Activated CD4-positive, alpha-beta memory T cell treated with anti-CD3 and anti-CD28 coated beads for 36 hours (primary cell): Measurements from ENCODE around the gene HMX3. TPM values are rescaled to one million over a fixed set of nuclear protein-coding genes. Genes with fewer than 3 reads are reported as not detected.
A peak's percentile ranks its signal among the peaks of the same experiment; 100 is the strongest.

Source experiments
- CTCF ChIA-PET: fragments of 350-600 bp; sonication (Branson Sonifier 250); formaldehyde crosslinking; loops from one replicate; lab custom pipeline; 2021; ENCODE audit warnings: antibody characterized with exemption, inconsistent platforms; lab: Charles Lee
- POLR2A ChIA-PET: fragments of 350-600 bp; sonication (Branson Sonifier 250); formaldehyde crosslinking; loops from one replicate; lab custom pipeline; 2021; ENCODE audit warnings: antibody characterized with exemption; lab: Charles Lee
- DNase-seq: peaks from one replicate; pipeline ENCODE4 v3.0.0-alpha.2; 2020
- H3K27ac Mint-ChIP-seq: one replicate; pipeline ENCODE4 v1.8.0; 2021; ENCODE audit warnings: mixed read lengths
- H3K27me3 Mint-ChIP-seq: one replicate; pipeline ENCODE4 v1.8.0; 2021; ENCODE audit warnings: mixed read lengths
- H3K36me3 Mint-ChIP-seq: one replicate; pipeline ENCODE4 v1.8.0; 2021; ENCODE audit warnings: mixed read lengths
- H3K4me1 Mint-ChIP-seq: one replicate; pipeline ENCODE4 v1.8.0; 2021; ENCODE audit warnings: low read depth, mixed read lengths
- H3K4me3 Mint-ChIP-seq: one replicate; pipeline ENCODE4 v1.8.0; 2021; ENCODE audit warnings: mild to moderate bottlenecking, mixed read lengths
- H3K9me3 Mint-ChIP-seq: one replicate; pipeline ENCODE4 v1.8.0; 2021; ENCODE audit warnings: mixed read lengths
- intact Hi-C: fragments of 100-400 bp; cut with micrococcal nuclease; formaldehyde crosslinking; loops from one replicate; pipeline ENCODE4 v1.15.1; 2023
- total RNA-seq, 2 experiments: library from RNA; stranded (reverse); gene quantifications; one replicate each; pipeline ENCODE4 v1.2.3, GENCODE V29; 2021

The HMX3 gene
- total RNA-seq, 2 experiments from 2014 or later, result 0.19 to 0.24 TPM

- Mint-ChIP-seq H3K27ac (no peak overlapping the region), H3K27me3 (peaks cover 78% of the 10 kb centered on the region), H3K36me3 (peaks cover 3% of the 10 kb centered on the region), H3K4me1 (peaks cover 49% of the 10 kb centered on the region), H3K9me3 (no peaks in the 10 kb centered on the region), H3K4me3 (no peak overlapping the region)
- POLR2A ChIA-PET, result interaction anchor here (1.0 to 1.5 kb wide), 2 partner anchors 10 kb away, joined by 3 to 8 read pairs; partner anchors contain the start of gene BUB3
- CTCF ChIA-PET, result interaction anchor here (0.6 kb wide), 1 partner anchor 11 kb away, joined by 3 read pairs; no protein-coding TSS in a partner anchor
- intact Hi-C loops, result loop anchor here (1.0 to 10.0 kb wide), 2 partner anchors 12 to 950 kb away; partner anchors contain the start of gene CHST15
- DNase-seq, result peak; percentile 24
Measured at GRCh38 chr10:123144697-123145541, 9.1 kb downstream of the HMX3 start.

GRCh38 chr10:123145542-123146012, 9.8 kb downstream of the HMX3 start:
- no peak overlapping the region for H3K4me3 Mint-ChIP-seq
- DNase-seq, result peak; percentile 28
- no peaks in the 10 kb centered on the region for H3K9me3 Mint-ChIP-seq
- POLR2A ChIA-PET, result interaction anchor here (1.5 kb wide), 1 partner anchor 9 kb away, joined by 8 read pairs; the partner anchor contains the start of gene BUB3
- CTCF ChIA-PET, result interaction anchor here (1.0 to 2.4 kb wide), 2 partner anchors 12 to 166 kb away, joined by 3 to 21 read pairs; partner anchors contain the start of gene PSTK
- H3K27ac Mint-ChIP-seq, result no peak overlapping the region
- peaks cover 78% of the 10 kb centered on the region for H3K27me3 Mint-ChIP-seq
- H3K36me3 Mint-ChIP-seq, result peaks cover 3% of the 10 kb centered on the region
- intact Hi-C loops, result loop anchor here (10.0 kb wide), 1 partner anchor 949 kb away; the partner anchor contains the start of gene CHST15
- peaks cover 48% of the 10 kb centered on the region for H3K4me1 Mint-ChIP-seq

- intact Hi-C loops, result loop anchor here (10.0 kb wide), 1 partner anchor 949 kb away; the partner anchor contains the start of gene CHST15
- peaks cover 73% of the 10 kb centered on the region for H3K27me3 Mint-ChIP-seq
- no peak for DNase-seq
- POLR2A ChIA-PET, result interaction anchor here (1.5 kb wide), 1 partner anchor 8 kb away, joined by 8 read pairs; the partner anchor contains the start of gene BUB3
- H3K9me3 Mint-ChIP-seq, result no peaks in the 10 kb centered on the region
- no peak overlapping the region for H3K4me3 Mint-ChIP-seq
- H3K27ac Mint-ChIP-seq, result no peak overlapping the region
- peaks cover 3% of the 10 kb centered on the region for H3K36me3 Mint-ChIP-seq
- peaks cover 48% of the 10 kb centered on the region for H3K4me1 Mint-ChIP-seq
- CTCF ChIA-PET, result interaction anchor here (1.0 to 2.4 kb wide), 2 partner anchors 13 to 166 kb away, joined by 3 to 21 read pairs; partner anchors contain the start of gene PSTK
Measured at GRCh38 chr10:123146013-123146893, 10.5 kb downstream of the HMX3 start.

GRCh38 chr10:123146894-123147634, 11.3 kb downstream of the HMX3 start:
- H3K36me3 Mint-ChIP-seq, result peaks cover 3% of the 10 kb centered on the region
- no peak for DNase-seq
- POLR2A ChIA-PET, result no interaction called here
- H3K4me1 Mint-ChIP-seq, result peaks cover 48% of the 10 kb centered on the region
- no peak overlapping the region for H3K27ac Mint-ChIP-seq
- intact Hi-C loops, result loop anchor here (10.0 kb wide), 1 partner anchor 948 kb away; the partner anchor contains the start of gene CHST15
- peak overlapping the region; percentile 36 for H3K4me3 Mint-ChIP-seq
- H3K27me3 Mint-ChIP-seq, result peaks cover 64% of the 10 kb centered on the region
- CTCF ChIA-PET, result interaction anchor here (2.4 kb wide), 1 partner anchor 13 kb away, joined by 21 read pairs; no protein-coding TSS in a partner anchor
- H3K9me3 Mint-ChIP-seq, result no peaks in the 10 kb centered on the region

GRCh38 chr10:123147635-123148413, 12.1 kb downstream of the HMX3 start, which contains the start of gene HMX2:
Gene HMX2 (plus strand): TSS chr10:123148136. CDS start chr10:123148379, 243 bp downstream.
- CTCF ChIA-PET, result interaction anchor here (2.4 to 4.0 kb wide), 2 partner anchors 14 kb away, joined by 21 to 24 read pairs; no protein-coding TSS in a partner anchor
- peak; percentile 64 for DNase-seq
- intact Hi-C loops, result loop anchor here (2.0 to 10.0 kb wide), 2 partner anchors 15 to 947 kb away; partner anchors contain the start of gene CHST15
- H3K27ac Mint-ChIP-seq, result peak within 1 kb of the TSS; percentile 39
- POLR2A ChIA-PET, result no interaction called here
- no peaks in the 10 kb centered on the region for H3K9me3 Mint-ChIP-seq
- H3K4me1 Mint-ChIP-seq, result peaks cover 49% of the 10 kb centered on the region
- H3K4me3 Mint-ChIP-seq, result peak within 1 kb of the TSS; percentile 58
- peaks cover 3% of the 10 kb centered on the region for H3K36me3 Mint-ChIP-seq
- H3K27me3 Mint-ChIP-seq, result peaks cover 58% of the 10 kb centered on the region

- Mint-ChIP-seq H3K36me3 (peaks cover 3% of the 10 kb centered on the region), H3K4me3 (peak overlapping the region; percentile 58), H3K27ac (peak overlapping the region; percentile 39), H3K4me1 (peaks cover 51% of the 10 kb centered on the region), H3K9me3 (no peaks in the 10 kb centered on the region), H3K27me3 (peaks cover 50% of the 10 kb centered on the region)
- no peak for DNase-seq
- ChIA-PET CTCF (interaction anchor here (1.1 to 4.0 kb wide), 2 partner anchors 15 to 168 kb away, joined by 5 to 24 read pairs; partner anchors contain the start of gene PSTK), POLR2A (no interaction called here)
- intact Hi-C loops, result loop anchor here (2.0 to 10.0 kb wide), 2 partner anchors 16 to 946 kb away; partner anchors contain the start of gene CHST15
Measured at GRCh38 chr10:123148414-123149161, 12.8 kb downstream of the HMX3 start.

- Mint-ChIP-seq H3K9me3 (no peaks in the 10 kb centered on the region), H3K4me3 (peak overlapping the region; percentile 58), H3K27ac (peak overlapping the region; percentile 39), H3K4me1 (peaks cover 52% of the 10 kb centered on the region), H3K36me3 (peaks cover 5% of the 10 kb centered on the region), H3K27me3 (peaks cover 46% of the 10 kb centered on the region)
- intact Hi-C loops, result loop anchor here (2.0 to 10.0 kb wide), 2 partner anchors 16 to 946 kb away; partner anchors contain the start of gene CHST15
- ChIA-PET POLR2A (interaction anchor here (1.2 kb wide), 1 partner anchor 14 kb away, joined by 3 read pairs; no protein-coding TSS in a partner anchor), CTCF (interaction anchor here (1.1 to 4.0 kb wide), 3 partner anchors 9 to 169 kb away, joined by 5 to 24 read pairs (median 22); partner anchors contain the start of gene PSTK)
- DNase-seq, result no peak
Measured at GRCh38 chr10:123149162-123149567, 13.4 kb downstream of the HMX3 start.

- ChIA-PET CTCF (interaction anchor here (1.1 to 4.0 kb wide), 3 partner anchors 9 to 169 kb away, joined by 5 to 24 read pairs (median 22); partner anchors contain the start of gene PSTK), POLR2A (interaction anchor here (0.9 to 1.2 kb wide), 5 partner anchors 9 to 137 kb away, joined by 3 to 4 read pairs (median 3); no protein-coding TSS in a partner anchor)
- Mint-ChIP-seq H3K36me3 (peaks cover 7% of the 10 kb centered on the region), H3K27me3 (peaks cover 40% of the 10 kb centered on the region), H3K4me3 (peak overlapping the region; percentile 73), H3K4me1 (peaks cover 47% of the 10 kb centered on the region), H3K9me3 (no peaks in the 10 kb centered on the region), H3K27ac (no peak overlapping the region)
- DNase-seq, result peak; percentile 59
- intact Hi-C loops, result loop anchor here (2.0 to 10.0 kb wide), 5 partner anchors 17 to 1645 kb away; partner anchors contain the start of genes C10orf88, CHST15, EEF1AKMT2 and LHPP
Measured at GRCh38 chr10:123149568-123150270, 13.9 kb downstream of the HMX3 start.
